GM12878 (cell line): ENCODE results near the gene SUMF1. TPM values are rescaled to one million over a fixed set of nuclear protein-coding genes. Genes with fewer than 3 reads are reported as not detected.

ENCODE experiments used
- ATF7 ChIP-seq: fragments of 450-650 bp; IDR thresholded peaks from 2 replicates; pipeline ENCODE4 v1.6.1; 2016; ENCODE audit warnings: low read depth, mild to moderate bottlenecking
- BCL11A ChIP-seq: IDR thresholded peaks from 2 replicates; pipeline ENCODE4 v1.6.1; 2011; ENCODE audit warnings: low read depth, low read length
- BMI1 ChIP-seq: fragments of 450-650 bp; IDR thresholded peaks from 2 replicates; pipeline ENCODE4 v1.6.1; 2016; ENCODE audit warnings: mild to moderate bottlenecking, moderate library complexity, borderline replicate concordance
- FOXK2 ChIP-seq: fragments of 450-650 bp; IDR thresholded peaks from 2 replicates; pipeline ENCODE4 v1.6.1; 2017; ENCODE audit warnings: mild to moderate bottlenecking, moderate library complexity
- IKZF2 ChIP-seq, 2 experiments: fragments of 450-650 bp; IDR thresholded peaks; 2 replicates each; pipeline ENCODE4 v1.6.1; 2017; ENCODE audit warnings: mild to moderate bottlenecking in 2 of 2, moderate library complexity in 2 of 2
- IRF4 ChIP-seq: IDR thresholded peaks from 2 replicates; pipeline ENCODE4 v1.6.1; 2011; ENCODE audit warnings: low read depth, low read length
- KLF5 ChIP-seq: fragments of 450-650 bp; IDR thresholded peaks from 2 replicates; pipeline ENCODE4 v1.6.1; 2014; ENCODE audit warnings: mild to moderate bottlenecking; ENCODE audit not compliant: partially characterized antibody
- MLLT1 ChIP-seq: fragments of 450-650 bp; IDR thresholded peaks from 2 replicates; pipeline ENCODE4 v1.6.1; 2016; ENCODE audit warnings: mild to moderate bottlenecking
- NR2C1 ChIP-seq: fragments of 450-650 bp; IDR thresholded peaks from 2 replicates; pipeline ENCODE4 v1.6.1; 2017; ENCODE audit warnings: antibody characterized with exemption, mild to moderate bottlenecking, moderate library complexity
- PML ChIP-seq: IDR thresholded peaks from 2 replicates; pipeline ENCODE4 v1.6.1; 2012; ENCODE audit warnings: low read length, inconsistent platforms
- RAD51 ChIP-seq: fragments of 450-650 bp; IDR thresholded peaks from 2 replicates; pipeline ENCODE4 v1.6.1; 2016; ENCODE audit warnings: moderate library complexity, mild to moderate bottlenecking, inconsistent platforms
- RB1 ChIP-seq: fragments of 450-650 bp; formaldehyde crosslinking; IDR thresholded peaks from 2 replicates; pipeline ENCODE4 v1.6.1; 2017; ENCODE audit warnings: mild to moderate bottlenecking, borderline replicate concordance
- SKIL ChIP-seq: fragments of 450-650 bp; IDR thresholded peaks from 2 replicates; pipeline ENCODE4 v1.6.1; 2017; ENCODE audit warnings: mild to moderate bottlenecking, low read depth, inconsistent platforms; ENCODE audit not compliant: poor library complexity, severe bottlenecking
- SMAD1 ChIP-seq: fragments of 450-650 bp; IDR thresholded peaks from 2 replicates; pipeline ENCODE4 v1.6.1; 2018; ENCODE audit warnings: mild to moderate bottlenecking, low read depth; ENCODE audit not compliant: partially characterized antibody
- SMAD5 ChIP-seq: IDR thresholded peaks from 2 replicates; pipeline ENCODE4 v1.6.1; 2016; ENCODE audit warnings: antibody characterized with exemption, low read depth
- SP1 ChIP-seq: IDR thresholded peaks from one replicate; pipeline ENCODE4 v1.6.1; 2011; ENCODE audit warnings: low read depth, low read length
- TBL1XR1 ChIP-seq: IDR thresholded peaks from 2 replicates; pipeline ENCODE4 v1.6.1; 2012; ENCODE audit warnings: low read depth, low read length, improper control_type of control experiment
- TCF3 ChIP-seq: IDR thresholded peaks from 2 replicates; pipeline ENCODE4 v1.6.1; 2012; ENCODE audit warnings: low read depth, mild to moderate bottlenecking, low read length, borderline replicate concordance; ENCODE audit not compliant: insufficient read depth
- USF2 ChIP-seq: IDR thresholded peaks from 2 replicates; pipeline ENCODE4 v1.6.1; 2011; ENCODE audit warnings: low read depth, low read length, improper control_type of control experiment, borderline replicate concordance
- polyA plus RNA-seq, 11 experiments: library from polyadenylated mRNA; depleted of rRNA in 4 of 11; unstranded in 6 of 11; stranded (reverse) in 5 of 11; fragments of >200 nt; fragmentation: Nextera tagmentation in 4 of 11; fragmentation: Illumina TruSeq in 1 of 11; extraction: Ambion mirVana in 4 of 11; extraction: Trizol in 1 of 11; gene quantifications; 1 replicate in 1 of 11; 2 replicates in 10 of 11; pipeline versions ENCODE4 v1.2.1 to v1.2.3, GENCODE V29; 2011 to 2016; ENCODE audit warnings: inconsistent platforms in 2 of 11, missing spikeins in 2 of 11, low read depth in 1 of 11
- total RNA-seq, 4 experiments: library from RNA; depleted of rRNA in 3 of 4; stranded (reverse); fragments of >200 nt in 3 of 4; fragmentation: Illumina TruSeq in 1 of 4; extraction: Trizol in 1 of 4; gene quantifications; 2 replicates each; pipeline versions ENCODE4 v1.2.1 to v1.2.3, GENCODE V29; 2013 to 2021
- TF ChIP-seq, protein P1 (sequence below): IDR thresholded peaks from 2 replicates; pipeline ENCODE4 v1.6.1; 2011; ENCODE audit warnings: borderline replicate concordance, low read depth, mild to moderate bottlenecking, moderate library complexity, low read length; ENCODE audit not compliant: insufficient read depth, poor library complexity, severe bottlenecking

SUMF1 gene
- total and polyA plus RNA-seq, 10 of the 15 experiments (the other 5 are each of a cell fraction or from before 2014, with no cell fraction given), result 3.2 to 14.3 (median 8.5) TPM

DNA sequence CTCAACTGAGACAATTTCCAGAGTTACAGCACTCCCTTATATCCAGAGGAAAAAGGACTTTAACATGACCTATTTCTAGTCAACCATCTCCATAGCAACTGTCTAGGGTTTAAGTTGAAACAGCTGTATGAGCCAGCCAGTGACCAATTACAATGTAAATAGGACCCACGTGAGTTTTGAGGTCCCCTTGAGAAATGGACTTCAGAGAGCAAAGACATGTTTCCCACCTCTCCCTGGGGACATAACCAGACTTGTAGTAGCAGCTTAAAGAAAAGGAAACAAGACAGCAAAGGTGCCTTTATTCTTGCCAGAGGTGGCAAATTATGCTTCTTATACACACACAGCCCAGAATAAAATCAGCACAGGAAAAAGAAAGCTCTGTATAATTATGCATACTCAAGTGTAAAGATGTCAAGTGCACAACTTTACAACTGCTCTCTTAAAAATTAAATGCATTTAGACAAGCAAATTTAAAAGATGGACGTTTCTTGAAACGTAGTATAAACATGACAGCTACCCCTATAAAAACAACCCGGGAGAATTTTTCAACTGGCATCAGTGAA lies 40.2 kb downstream of the SUMF1 start (continued):
- TF ChIP-seq FOXK2 (peak; percentile 74; the same call in 1 of the 2 replicates), PML (0 out of 2 replicates have a peak, but pooled peaks have one; percentile 7), NR2C1 (no peak), SKIL (peak; percentile 74), SMAD1 (peak; percentile 32), TCF3 (no peak), BCL11A (0 out of 2 replicates have a peak, but pooled peaks have one; percentile 19), RAD51 (peak; percentile 89), USF2 (peak; percentile 57), RB1 (0 out of 2 replicates have a peak, but pooled peaks have one; percentile 67), ATF7 (peak; percentile 62; the same call in 1 of the 2 replicates), MLLT1 (peak; percentile 78), TBL1XR1 (no peak), SP1 (peak; percentile 55), SMAD5 (no peak), BMI1 (peak; percentile 96), KLF5 (no peak), IKZF2 (IDR thresholded peaks at IDR 0.05) (peak; percentile 82 to 86; a peak in 3 of 4 replicates), IRF4 (peak; percentile 29; the same call in 1 of the 2 replicates)
- TF ChIP-seq, protein P1, sequence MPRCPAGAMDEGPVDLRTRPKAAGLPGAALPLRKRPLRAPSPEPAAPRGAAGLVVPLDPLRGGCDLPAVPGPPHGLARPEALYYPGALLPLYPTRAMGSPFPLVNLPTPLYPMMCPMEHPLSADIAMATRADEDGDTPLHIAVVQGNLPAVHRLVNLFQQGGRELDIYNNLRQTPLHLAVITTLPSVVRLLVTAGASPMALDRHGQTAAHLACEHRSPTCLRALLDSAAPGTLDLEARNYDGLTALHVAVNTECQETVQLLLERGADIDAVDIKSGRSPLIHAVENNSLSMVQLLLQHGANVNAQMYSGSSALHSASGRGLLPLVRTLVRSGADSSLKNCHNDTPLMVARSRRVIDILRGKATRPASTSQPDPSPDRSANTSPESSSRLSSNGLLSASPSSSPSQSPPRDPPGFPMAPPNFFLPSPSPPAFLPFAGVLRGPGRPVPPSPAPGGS, result peak; percentile 32
